Mesenchymal stem cell (in vitro differentiated cells and primary cell): ENCODE measurements around the gene OXLD1.

Experiments used
- DNase-seq: peaks from one replicate; pipeline ENCODE4 v3.0.0-alpha.2; 2013
- H2AFZ ChIP-seq: one replicate; pipeline ENCODE4 v1.6.1; 2013; ENCODE audit warnings: low read depth, mild to moderate bottlenecking, control low read depth, inconsistent platforms, low read length, moderate library complexity
- H2AK5ac ChIP-seq: 2 replicates; pipeline ENCODE4 v1.6.1; 2013; ENCODE audit warnings: low read length, moderate library complexity, mild to moderate bottlenecking, inconsistent platforms; ENCODE audit not compliant: severe bottlenecking
- H2BK120ac ChIP-seq: one replicate; pipeline ENCODE4 v1.6.1; 2013; ENCODE audit warnings: low read depth, mild to moderate bottlenecking, inconsistent platforms, low read length, moderate library complexity
- H2BK12ac ChIP-seq, 2 experiments: one replicate each; pipeline ENCODE4 v1.6.1; 2013; ENCODE audit warnings: inconsistent platforms in 2 of 2, low read length in 2 of 2, mild to moderate bottlenecking in 2 of 2, moderate library complexity in 2 of 2, control low read depth in 1 of 2
- H2BK15ac ChIP-seq: one replicate; pipeline ENCODE4 v1.6.1; 2013; ENCODE audit warnings: mild to moderate bottlenecking, low read depth, inconsistent platforms; ENCODE audit not compliant: poor library complexity, severe bottlenecking
- H2BK5ac ChIP-seq: 2 replicates; pipeline ENCODE4 v1.6.1; 2013; ENCODE audit warnings: low read depth, mild to moderate bottlenecking, low read length, control low read depth, inconsistent platforms; ENCODE audit not compliant: poor library complexity, severe bottlenecking
- H3K14ac ChIP-seq, 2 experiments: one replicate each; pipeline ENCODE4 v1.6.1; 2013; ENCODE audit warnings: inconsistent platforms in 2 of 2, low read length in 2 of 2, control low read depth in 1 of 2, mild to moderate bottlenecking in 1 of 2, moderate library complexity in 1 of 2
- H3K18ac ChIP-seq, 2 experiments: one replicate each; pipeline ENCODE4 v1.6.1; 2013; ENCODE audit warnings: inconsistent platforms in 2 of 2, low read length in 2 of 2, control low read depth in 1 of 2, low read depth in 1 of 2, mild to moderate bottlenecking in 1 of 2
- H3K23ac ChIP-seq, 2 experiments: one replicate each; pipeline ENCODE4 v1.6.1; 2013; ENCODE audit warnings: inconsistent platforms in 2 of 2, low read length in 2 of 2, mild to moderate bottlenecking in 2 of 2, moderate library complexity in 2 of 2, control low read depth in 1 of 2
- H3K27ac ChIP-seq: 2 replicates; pipeline ENCODE4 v1.5.1; 2013; ENCODE audit warnings: mild to moderate bottlenecking, moderate library complexity, low read length, control low read depth, inconsistent platforms; ENCODE audit not compliant: poor library complexity, severe bottlenecking
- H3K27me3 ChIP-seq, 2 experiments: 2 replicates each; pipeline versions ENCODE4 v1.6.1 to v1.7.0; 2013; ENCODE audit warnings: low read length in 2 of 2, mild to moderate bottlenecking in 2 of 2, moderate library complexity in 2 of 2, control low read depth in 1 of 2, inconsistent platforms in 1 of 2; ENCODE audit not compliant: control insufficient read depth in 1 of 2, insufficient read depth in 1 of 2
- H3K36me3 ChIP-seq, 2 experiments: 2 replicates each; pipeline versions ENCODE4 v1.6.1 to v1.7.0; 2013; ENCODE audit warnings: low read length in 2 of 2, control low read depth in 1 of 2, inconsistent platforms in 1 of 2, low read depth in 1 of 2, mild to moderate bottlenecking in 1 of 2; ENCODE audit not compliant: insufficient read depth in 2 of 2, control insufficient read depth in 1 of 2
- H3K4ac ChIP-seq, 2 experiments: one replicate each; pipeline ENCODE4 v1.6.1; 2013; ENCODE audit warnings: inconsistent platforms in 2 of 2, low read length in 2 of 2, mild to moderate bottlenecking in 2 of 2, moderate library complexity in 2 of 2, control low read depth in 1 of 2, low read depth in 1 of 2
- H3K4me1 ChIP-seq: 2 replicates; pipeline ENCODE4 v1.6.1; 2013; ENCODE audit warnings: low read depth, low read length, control low read depth; ENCODE audit not compliant: control insufficient read depth, insufficient read depth
- H3K4me2 ChIP-seq: 2 replicates; pipeline ENCODE4 v1.6.1; 2013; ENCODE audit warnings: low read length, mild to moderate bottlenecking, inconsistent platforms; ENCODE audit not compliant: poor library complexity, severe bottlenecking
- H3K4me3 ChIP-seq, 2 experiments: 2 replicates each; pipeline versions ENCODE4 v1.5.1 to v1.7.0; 2013; ENCODE audit warnings: low read length in 2 of 2, mild to moderate bottlenecking in 2 of 2, control low read depth in 1 of 2, low read depth in 1 of 2; ENCODE audit not compliant: insufficient read depth in 1 of 2
- H3K79me1 ChIP-seq: replicated peaks from 2 replicates; pipeline ENCODE4 v1.6.1; 2013; ENCODE audit warnings: mild to moderate bottlenecking, control low read depth, low read length, inconsistent platforms; ENCODE audit not compliant: poor library complexity, severe bottlenecking
- H3K9ac ChIP-seq: 2 replicates; pipeline ENCODE4 v1.7.0; 2013; ENCODE audit warnings: mild to moderate bottlenecking, low read length, moderate library complexity
- H3K9me3 ChIP-seq: 2 replicates; pipeline ENCODE4 v1.7.0; 2013; ENCODE audit warnings: mild to moderate bottlenecking, low read length; ENCODE audit not compliant: control insufficient read depth
- H4K8ac ChIP-seq: one replicate; pipeline ENCODE4 v1.6.1; 2013; ENCODE audit warnings: inconsistent platforms, mild to moderate bottlenecking, low read length, moderate library complexity
- H4K91ac ChIP-seq: one replicate; pipeline ENCODE4 v1.6.1; 2013; ENCODE audit warnings: mild to moderate bottlenecking, low read length, inconsistent platforms
- WGBS: methylation state at CpG from one replicate; pipeline ENCODE4 v1.1.7; 2013; ENCODE audit warnings: mixed read lengths; 5-methylcytosine and 5-hydroxymethylcytosine counted together

OXLD1 gene

DNA sequence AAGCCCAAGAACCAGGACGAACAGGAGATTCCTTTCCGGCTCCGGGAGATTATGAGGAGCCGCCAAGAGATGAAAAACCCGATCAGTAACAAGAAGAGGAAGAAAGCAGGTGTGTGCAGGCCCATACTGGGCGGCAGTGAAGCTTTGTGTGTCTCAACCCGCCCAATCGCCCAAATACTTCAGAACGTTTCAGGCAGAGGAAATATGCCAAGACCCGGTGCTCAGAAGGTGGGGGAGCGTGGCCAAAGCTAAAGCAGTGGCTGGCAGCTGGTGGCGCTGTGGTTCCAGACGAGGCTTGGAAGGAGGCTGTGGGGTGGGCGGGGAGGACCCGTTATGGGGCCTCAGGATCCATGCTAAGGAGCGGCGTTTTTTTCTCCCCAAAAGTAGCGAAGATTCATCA is 1.3 kb upstream of the OXLD1 start:
- H2AFZ ChIP-seq: no peak overlapping the region
- no peak overlapping the region for H2BK5ac ChIP-seq
- H3K4me1 ChIP-seq: peaks cover 20% of the 10 kb centered on the region
- H2BK15ac ChIP-seq: no peak overlapping the region
- peaks cover 45% of the 10 kb centered on the region for H3K79me1 ChIP-seq
- peak overlapping the region in 1 of 2 experiments; percentile 58 for H3K4me3 ChIP-seq
- H2AK5ac ChIP-seq: no peak overlapping the region
- H3K9me3 ChIP-seq: no peaks in the 10 kb centered on the region
- no peak overlapping the region for H2BK120ac ChIP-seq
- no peak overlapping the region for H4K91ac ChIP-seq
- H3K18ac ChIP-seq: no peak overlapping the region
- no peaks in the 10 kb centered on the region for H3K27me3 ChIP-seq
- peaks cover 58 to 60% of the 10 kb centered on the region in 2 experiments for H3K36me3 ChIP-seq
- H3K4me2 ChIP-seq: no peak overlapping the region
- 93% methylated on average over 18 of the region's 18 CpGs for WGBS
- no peak for DNase-seq
- peak overlapping the region; percentile 58 for H4K8ac ChIP-seq
- H3K23ac ChIP-seq: no peak overlapping the region
- no peak overlapping the region for H3K14ac ChIP-seq
- H3K27ac ChIP-seq: no peak overlapping the region
- no peak overlapping the region for H2BK12ac ChIP-seq
- H3K4ac ChIP-seq: no peak overlapping the region
- H3K9ac ChIP-seq: peak overlapping the region; percentile 29

DNA sequence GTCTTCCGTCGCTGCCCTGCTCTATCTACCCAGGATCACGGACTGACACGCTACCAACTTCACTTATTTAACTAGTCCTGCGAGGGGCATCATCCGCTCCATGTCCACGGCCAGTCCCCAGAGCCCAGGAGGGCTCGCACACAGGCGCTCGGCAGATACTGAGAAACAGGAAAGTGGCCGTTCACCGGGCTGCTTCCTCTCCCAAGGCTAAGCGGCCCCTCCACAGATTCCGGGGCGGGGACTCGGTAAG is 388 bp downstream of the OXLD1 start:
- Histone ChIP-seq H3K14ac (no peak overlapping the region), H3K4me1 (peaks cover 20% of the 10 kb centered on the region), H3K27ac (peak overlapping the region; percentile 78), H3K4ac (peak overlapping the region; percentile 71 to 76), H3K9me3 (no peaks in the 10 kb centered on the region), H3K36me3 (peaks cover 40 to 42% of the 10 kb centered on the region in 2 experiments), H3K27me3 (no peaks in the 10 kb centered on the region), H3K4me3 (peak overlapping the region; percentile 87 to 94), H3K79me1 (peaks cover 30% of the 10 kb centered on the region), H2BK120ac (peak overlapping the region; percentile 36), H2BK12ac (no peak overlapping the region), H4K8ac (peak overlapping the region; percentile 96), H3K9ac (peak overlapping the region; percentile 92), H2AK5ac (peak overlapping the region; percentile 44), H3K4me2 (peak overlapping the region; percentile 72), H4K91ac (peak overlapping the region; percentile 88), H3K23ac (no peak overlapping the region), H2AFZ (peak overlapping the region; percentile 84), H2BK5ac (peak overlapping the region; percentile 84), H2BK15ac (no peak overlapping the region), H3K18ac (peak overlapping the region; percentile 89 to 94)
- WGBS: under 1% methylated on average over 16 of the region's 16 CpGs
- peak; percentile 68 for DNase-seq

DNA sequence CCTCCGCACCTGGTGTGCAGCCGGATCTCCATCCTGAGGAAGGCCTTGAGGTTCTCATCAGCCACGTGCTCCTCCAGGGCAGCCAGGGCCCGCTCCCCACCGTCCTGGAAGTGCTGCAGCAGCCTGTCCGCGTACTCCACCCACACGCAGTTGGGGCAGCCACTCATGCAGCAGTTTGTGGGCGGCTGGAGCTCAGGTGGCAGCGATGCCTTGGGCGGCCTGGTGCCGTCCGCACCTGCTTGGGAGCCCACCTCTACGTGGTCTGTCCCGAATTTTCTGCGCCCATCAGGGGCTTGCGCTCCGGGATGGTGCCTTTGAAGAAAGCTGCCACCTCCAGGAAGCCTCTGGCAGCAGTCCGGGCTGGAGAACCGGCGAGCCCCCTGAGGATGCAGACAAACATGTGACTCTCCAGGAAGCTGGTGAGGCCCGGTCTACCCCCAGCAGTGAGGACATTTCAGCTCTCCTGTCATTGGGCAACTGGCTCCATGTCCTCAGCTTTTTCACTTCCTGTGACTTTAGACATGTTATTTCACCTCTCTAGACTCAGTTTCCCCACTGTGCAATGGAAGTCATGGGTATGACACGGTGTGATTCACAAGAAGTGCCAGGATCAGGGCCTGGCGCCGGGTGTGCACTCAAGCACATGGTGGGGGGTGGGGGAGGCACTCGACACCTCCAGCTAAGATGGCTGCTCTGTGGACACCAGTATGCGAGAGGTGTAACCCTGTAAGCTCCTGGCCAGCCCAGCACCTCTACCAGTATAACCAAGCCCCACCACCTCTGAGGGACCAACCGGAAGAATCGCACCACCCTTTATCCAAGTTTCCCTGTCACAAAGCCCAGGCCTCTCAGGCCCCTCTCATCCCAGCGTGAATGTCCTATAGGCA is 957 bp downstream of the OXLD1 start:
- peak overlapping the region; percentile 78 for H3K27ac ChIP-seq
- H3K79me1 ChIP-seq: peaks cover 28% of the 10 kb centered on the region
- peaks cover 37 to 38% of the 10 kb centered on the region in 2 experiments for H3K36me3 ChIP-seq
- peaks cover 20% of the 10 kb centered on the region for H3K4me1 ChIP-seq
- H3K9ac ChIP-seq: peak overlapping the region; percentile 92
- H2BK5ac ChIP-seq: peak overlapping the region; percentile 84
- no peaks in the 10 kb centered on the region for H3K27me3 ChIP-seq
- H3K4ac ChIP-seq: peak overlapping the region; percentile 71 to 76
- H3K4me3 ChIP-seq: peak overlapping the region; percentile 87 to 94
- WGBS: 79% methylated on average over 30 of the region's 30 CpGs
- H3K14ac ChIP-seq: no peak overlapping the region
- peak overlapping the region in 1 of 2 experiments; percentile 46 for H3K23ac ChIP-seq
- H2AFZ ChIP-seq: no peak overlapping the region
- no peak for DNase-seq
- H2BK120ac ChIP-seq: peak overlapping the region; percentile 36
- peak overlapping the region; percentile 72 for H3K4me2 ChIP-seq
- peak overlapping the region; percentile 96 for H4K8ac ChIP-seq
- peak overlapping the region; percentile 60 for H2BK15ac ChIP-seq
- no peaks in the 10 kb centered on the region for H3K9me3 ChIP-seq
- peak overlapping the region; percentile 46 for H4K91ac ChIP-seq
- peak overlapping the region in 1 of 2 experiments; percentile 59 for H2BK12ac ChIP-seq
- H3K18ac ChIP-seq: peak overlapping the region; percentile 89 to 94
- H2AK5ac ChIP-seq: peak overlapping the region; percentile 44

DNA sequence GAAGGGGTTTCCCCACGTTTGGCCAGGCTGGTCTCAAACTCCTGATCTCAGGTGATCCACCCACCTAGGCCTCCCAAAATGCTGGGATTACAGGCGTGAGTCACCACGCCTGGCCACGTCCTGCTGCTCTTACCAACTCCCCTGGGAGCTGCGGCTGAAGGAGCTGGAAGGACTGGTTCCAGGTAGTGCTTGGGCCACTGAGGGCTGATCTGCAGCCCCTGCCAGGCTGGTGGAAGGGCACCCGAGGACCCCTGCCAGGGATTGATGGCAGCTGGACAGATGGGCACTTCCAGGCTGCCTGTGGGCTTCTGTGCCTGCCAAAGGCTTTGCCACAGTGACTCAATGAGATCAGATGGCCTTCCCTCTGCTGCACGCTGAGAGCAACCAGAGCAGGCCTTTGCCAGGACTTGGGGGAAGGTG is 2.3 kb downstream of the OXLD1 start:
- DNase-seq: no peak
- Histone ChIP-seq H3K4ac (no peak overlapping the region), H3K23ac (no peak overlapping the region), H2AK5ac (no peak overlapping the region), H4K8ac (no peak overlapping the region), H3K18ac (no peak overlapping the region), H3K14ac (no peak overlapping the region), H2BK120ac (no peak overlapping the region), H3K27ac (no peak overlapping the region), H3K27me3 (no peaks in the 10 kb centered on the region), H3K4me1 (peaks cover 20% of the 10 kb centered on the region), H2AFZ (no peak overlapping the region), H2BK15ac (no peak overlapping the region), H2BK12ac (no peak overlapping the region), H3K36me3 (peaks cover 24 to 26% of the 10 kb centered on the region in 2 experiments), H3K79me1 (peaks cover 20% of the 10 kb centered on the region), H3K9ac (no peak overlapping the region), H3K4me2 (no peak overlapping the region), H3K4me3 (no peak overlapping the region), H3K9me3 (no peaks in the 10 kb centered on the region), H2BK5ac (no peak overlapping the region), H4K91ac (peak overlapping the region; percentile 52)
- WGBS: 87% methylated on average over 7 of the region's 7 CpGs
